ENCODE data around the gene WASF2.

DNA sequence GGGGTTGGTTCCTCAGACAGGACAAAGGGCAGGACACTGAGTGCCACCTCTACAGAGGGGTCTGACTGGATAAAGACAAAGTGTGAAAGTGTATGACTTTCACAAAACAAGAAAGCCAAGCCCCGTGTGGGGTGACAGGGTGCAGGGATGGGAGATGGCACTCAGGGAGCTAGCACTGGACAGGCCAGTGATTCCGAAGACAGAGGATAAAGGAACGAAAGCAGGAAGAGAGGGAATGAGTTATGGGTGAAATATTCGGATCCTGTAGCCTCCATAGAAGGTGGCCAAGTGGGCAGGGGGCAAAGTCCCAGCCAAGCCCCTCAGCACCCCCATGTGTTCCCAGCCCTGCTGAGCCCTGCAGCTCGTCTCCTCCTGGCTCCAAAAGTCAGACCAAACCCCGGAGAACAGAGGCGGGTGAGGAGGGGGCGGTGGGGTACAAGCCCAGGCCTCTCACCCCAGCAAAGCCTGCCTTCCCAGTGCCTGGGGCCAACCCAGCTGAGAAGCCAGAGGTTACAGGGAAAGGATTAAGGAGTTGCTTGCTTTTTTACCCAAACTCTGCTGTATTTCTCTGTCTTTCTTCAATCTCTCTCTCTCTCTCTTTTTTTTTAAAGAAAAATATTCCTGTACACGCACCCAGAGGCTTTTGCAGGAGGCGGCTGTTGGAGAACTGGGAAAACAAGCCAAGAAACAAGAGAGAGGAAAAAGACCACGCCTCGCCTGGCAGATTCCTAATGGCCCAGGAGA lies 14.0 kb upstream of the WASF2 start:
- TF ChIP-seq SP1 (CRISPR knock-in tag; conservative IDR thresholded peaks at IDR 0.05) (no peak), GTF2I (CRISPR knock-in tag; conservative IDR thresholded peaks at IDR 0.05) (no peak), CTCF (IDR thresholded peaks at IDR 0.05) (no peak), FOXK1 (CRISPR knock-in tag; IDR thresholded peaks at IDR 0.05) (no peak)
- TF ChIP-seq, protein P1, sequence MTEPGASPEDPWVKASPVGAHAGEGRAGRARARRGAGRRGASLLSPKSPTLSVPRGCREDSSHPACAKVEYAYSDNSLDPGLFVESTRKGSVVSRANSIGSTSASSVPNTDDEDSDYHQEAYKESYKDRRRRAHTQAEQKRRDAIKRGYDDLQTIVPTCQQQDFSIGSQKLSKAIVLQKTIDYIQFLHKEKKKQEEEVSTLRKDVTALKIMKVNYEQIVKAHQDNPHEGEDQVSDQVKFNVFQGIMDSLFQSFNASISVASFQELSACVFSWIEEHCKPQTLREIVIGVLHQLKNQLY (CRISPR knock-in tag; IDR thresholded peaks at IDR 0.05) = no peak

Measured in WTC11 (cell line).